ENCODE data around the gene WFDC9. TPM values are rescaled to one million over a fixed set of nuclear protein-coding genes. Genes with fewer than 3 reads are reported as not detected.
"Not testable (repeated sequence)": the region's sequence is repeated elsewhere in the genome, so short reads cannot be mapped to it uniquely, and the experiment has no call there.

WFDC9 gene
- not detected for total RNA-seq

DNA sequence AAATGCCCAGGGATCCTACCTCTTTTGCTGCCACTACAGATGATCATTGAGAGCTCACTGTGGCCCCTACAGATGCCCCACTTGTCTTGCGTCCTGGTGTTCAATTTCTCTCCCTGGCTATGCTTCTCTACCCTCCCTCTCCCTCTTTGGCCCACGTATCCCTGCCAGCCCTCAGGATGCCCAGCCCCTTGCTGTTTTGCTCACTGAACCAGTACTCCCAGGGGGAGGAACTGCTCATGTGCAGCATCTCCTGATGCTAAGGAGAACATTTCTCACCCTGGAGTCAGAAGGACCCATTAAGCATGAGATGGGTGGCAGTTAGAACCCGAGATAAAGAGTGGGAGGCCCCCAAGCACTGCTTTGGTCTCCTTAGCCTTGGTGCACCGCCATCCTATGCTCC is at the start of gene WFDC9:
TSS of gene WFDC9 (minus strand) at position 101 of the 400 bp plus-strand sequence. CDS start 21,103 bp downstream, outside the sequence.
- Histone ChIP-seq H3K9me3 (no peaks in the 10 kb centered on the region), H3K36me3 (no peaks in the 10 kb centered on the region), H3K4me3 (no peak within 1 kb of the TSS), H3K27ac (no peak within 1 kb of the TSS), H3K4me1 (no peaks in the 10 kb centered on the region), H3K27me3 (no peaks in the 10 kb centered on the region)
- intact Hi-C loops (cut with DNase I; ENCODE audit: low total_unique reads), result no loop called here
- no peak for DNase-seq
- TF ChIP-seq, protein P1, sequence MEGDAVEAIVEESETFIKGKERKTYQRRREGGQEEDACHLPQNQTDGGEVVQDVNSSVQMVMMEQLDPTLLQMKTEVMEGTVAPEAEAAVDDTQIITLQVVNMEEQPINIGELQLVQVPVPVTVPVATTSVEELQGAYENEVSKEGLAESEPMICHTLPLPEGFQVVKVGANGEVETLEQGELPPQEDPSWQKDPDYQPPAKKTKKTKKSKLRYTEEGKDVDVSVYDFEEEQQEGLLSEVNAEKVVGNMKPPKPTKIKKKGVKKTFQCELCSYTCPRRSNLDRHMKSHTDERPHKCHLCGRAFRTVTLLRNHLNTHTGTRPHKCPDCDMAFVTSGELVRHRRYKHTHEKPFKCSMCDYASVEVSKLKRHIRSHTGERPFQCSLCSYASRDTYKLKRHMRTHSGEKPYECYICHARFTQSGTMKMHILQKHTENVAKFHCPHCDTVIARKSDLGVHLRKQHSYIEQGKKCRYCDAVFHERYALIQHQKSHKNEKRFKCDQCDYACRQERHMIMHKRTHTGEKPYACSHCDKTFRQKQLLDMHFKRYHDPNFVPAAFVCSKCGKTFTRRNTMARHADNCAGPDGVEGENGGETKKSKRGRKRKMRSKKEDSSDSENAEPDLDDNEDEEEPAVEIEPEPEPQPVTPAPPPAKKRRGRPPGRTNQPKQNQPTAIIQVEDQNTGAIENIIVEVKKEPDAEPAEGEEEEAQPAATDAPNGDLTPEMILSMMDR (IDR thresholded peaks at IDR 0.05), result no peak
- no peak for TF ChIP-seq POLR2A (IDR thresholded peaks at IDR 0.05)

DNA sequence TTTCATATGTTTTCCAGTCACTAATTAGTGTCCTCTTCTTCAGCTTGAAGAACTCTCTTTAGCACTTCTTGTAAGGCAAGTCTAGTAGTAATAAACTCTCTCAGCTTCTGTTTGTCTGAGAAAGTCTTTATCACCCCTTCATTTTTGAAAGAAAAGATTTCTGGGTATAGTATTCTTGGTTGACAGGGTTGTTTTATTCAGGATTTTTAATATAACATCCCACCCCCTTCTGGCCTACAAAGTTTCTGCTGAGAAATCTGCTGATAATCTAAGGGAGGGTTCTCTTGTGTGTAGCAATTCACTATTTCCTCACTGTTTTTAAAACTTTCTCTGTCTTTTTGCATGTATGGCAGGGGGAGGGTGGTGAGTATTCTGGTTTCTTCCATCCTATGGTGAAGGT is 48.6 kb upstream of the WFDC9 start:
- TF ChIP-seq POLR2A (IDR thresholded peaks at IDR 0.05), result no peak

DNA sequence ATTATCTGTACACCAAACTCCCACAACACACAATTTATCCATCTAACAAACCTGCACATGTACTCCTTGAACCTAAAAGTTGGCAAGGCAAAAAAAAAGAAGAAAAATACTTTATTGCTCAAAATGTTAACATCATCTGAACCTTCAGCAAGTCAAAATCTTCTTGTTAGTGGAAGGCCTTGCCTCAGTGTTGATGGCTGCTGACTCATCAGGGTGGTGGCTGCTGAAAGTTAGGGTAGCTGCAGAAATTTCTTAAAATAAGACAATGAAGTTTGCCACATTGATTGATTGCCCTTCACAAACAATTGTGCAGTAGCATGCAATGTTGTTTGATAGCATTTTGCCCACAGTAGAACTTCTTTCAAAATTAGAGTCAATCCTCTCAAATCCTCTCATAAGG is 41.7 kb upstream of the WFDC9 start:
- DNase-seq, result no peak
- no peaks in the 10 kb centered on the region for H3K4me1 ChIP-seq
- no peaks in the 10 kb centered on the region for H3K36me3 ChIP-seq
- H3K4me3 ChIP-seq, result no peak overlapping the region
- H3K27ac ChIP-seq, result no peak overlapping the region
- no peaks in the 10 kb centered on the region for H3K9me3 ChIP-seq
- TF ChIP-seq POLR2A (IDR thresholded peaks at IDR 0.05), result no peak
- TF ChIP-seq, protein P1 (IDR thresholded peaks at IDR 0.05), result no peak
- no peaks in the 10 kb centered on the region for H3K27me3 ChIP-seq
- intact Hi-C loops (cut with DNase I; ENCODE audit: low total_unique reads), result no loop called here

More for the DNA sequence above, 48.6 kb upstream of the WFDC9 start:
- intact Hi-C loops (cut with DNase I; ENCODE audit: low total_unique reads), result no loop called here
- Histone ChIP-seq H3K4me3 (no peak overlapping the region), H3K9me3 (no peaks in the 10 kb centered on the region), H3K27ac (no peak overlapping the region), H3K27me3 (no peaks in the 10 kb centered on the region), H3K4me1 (no peaks in the 10 kb centered on the region), H3K36me3 (no peaks in the 10 kb centered on the region)
- no peak for DNase-seq

DNA sequence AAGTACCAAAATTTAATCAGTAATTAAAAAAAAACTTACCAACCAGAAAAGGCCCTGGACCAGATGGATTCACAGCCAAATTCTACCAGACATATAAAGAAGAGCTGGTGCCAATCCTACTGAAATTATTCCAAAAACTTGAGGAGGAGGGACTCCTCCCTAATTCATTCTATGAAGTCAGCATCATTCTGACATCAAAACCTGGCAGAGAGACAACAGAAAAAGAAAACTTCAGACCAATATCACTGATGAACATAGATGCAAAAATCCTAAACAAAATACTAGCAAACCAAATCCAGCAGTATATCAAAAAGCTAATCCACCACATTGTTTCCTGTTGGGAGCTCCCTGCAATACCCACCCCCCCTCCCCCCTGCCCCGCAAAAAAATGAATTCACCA is 39.1 kb upstream of the WFDC9 start, which contains the start of gene WFDC11:
TSS of gene WFDC11 (minus strand) at position 101 of the 400 bp plus-strand sequence. CDS start 19,639 bp downstream, outside the sequence.
- no peak for DNase-seq
- Histone ChIP-seq H3K9me3 (no peaks in the 10 kb centered on the region), H3K4me1 (no peaks in the 10 kb centered on the region), H3K27ac (no peak within 1 kb of the TSS), H3K36me3 (no peaks in the 10 kb centered on the region), H3K4me3 (no peak within 1 kb of the TSS), H3K27me3 (no peaks in the 10 kb centered on the region)
- intact Hi-C loops (cut with DNase I; ENCODE audit: low total_unique reads), result no loop called here
- TF ChIP-seq, protein P1 (IDR thresholded peaks at IDR 0.05), result no peak
- TF ChIP-seq POLR2A (IDR thresholded peaks at IDR 0.05), result no peak

DNA sequence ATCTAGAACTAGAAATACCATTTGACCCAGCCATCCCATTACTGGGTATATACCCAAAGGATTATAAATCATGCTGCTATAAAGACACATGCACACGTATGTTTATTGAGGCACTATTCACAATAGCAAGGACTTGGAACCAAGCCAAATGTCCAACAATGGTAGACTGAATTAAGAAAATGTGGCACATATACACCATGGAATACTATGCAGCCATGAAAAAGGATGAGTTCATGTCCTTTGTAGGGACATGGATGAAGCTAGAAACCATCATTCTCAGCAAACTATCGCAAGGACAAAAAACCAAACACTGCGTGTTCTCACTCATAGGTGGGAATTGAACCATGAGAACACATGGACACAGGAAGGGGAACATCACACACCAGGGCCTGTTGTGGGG is 26.0 kb upstream of the WFDC9 start:
- intact Hi-C loops (cut with DNase I; ENCODE audit: low total_unique reads); H3K27me3 ChIP-seq; H3K4me1 ChIP-seq; H3K9me3 ChIP-seq; H3K4me3 ChIP-seq; H3K36me3 ChIP-seq; H3K27ac ChIP-seq; DNase-seq: not testable (repeated sequence)

DNA sequence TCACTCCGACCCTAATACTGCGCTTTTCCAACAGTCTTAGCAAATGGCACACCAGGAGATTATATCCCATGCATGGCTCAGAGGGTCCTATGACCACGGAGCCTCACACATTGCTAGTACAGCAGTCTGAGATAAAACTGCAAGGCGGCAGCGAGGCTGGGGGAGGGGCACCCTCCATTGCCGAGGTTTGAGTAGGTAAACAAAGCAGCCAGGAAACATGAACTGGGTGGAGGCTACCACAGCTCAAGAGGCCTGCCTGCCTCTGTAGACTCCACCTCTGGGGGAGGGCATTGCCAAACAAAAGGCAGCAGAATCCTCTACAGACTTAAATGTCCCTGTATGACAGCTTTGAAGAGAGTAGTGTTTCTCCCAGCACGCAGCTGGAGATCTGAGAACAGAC is 20.6 kb upstream of the WFDC9 start:
- DNase-seq; intact Hi-C loops (cut with DNase I; ENCODE audit: low total_unique reads); H3K4me1 ChIP-seq; H3K36me3 ChIP-seq; H3K4me3 ChIP-seq; H3K27me3 ChIP-seq; H3K27ac ChIP-seq; H3K9me3 ChIP-seq: not testable (repeated sequence)

DNA sequence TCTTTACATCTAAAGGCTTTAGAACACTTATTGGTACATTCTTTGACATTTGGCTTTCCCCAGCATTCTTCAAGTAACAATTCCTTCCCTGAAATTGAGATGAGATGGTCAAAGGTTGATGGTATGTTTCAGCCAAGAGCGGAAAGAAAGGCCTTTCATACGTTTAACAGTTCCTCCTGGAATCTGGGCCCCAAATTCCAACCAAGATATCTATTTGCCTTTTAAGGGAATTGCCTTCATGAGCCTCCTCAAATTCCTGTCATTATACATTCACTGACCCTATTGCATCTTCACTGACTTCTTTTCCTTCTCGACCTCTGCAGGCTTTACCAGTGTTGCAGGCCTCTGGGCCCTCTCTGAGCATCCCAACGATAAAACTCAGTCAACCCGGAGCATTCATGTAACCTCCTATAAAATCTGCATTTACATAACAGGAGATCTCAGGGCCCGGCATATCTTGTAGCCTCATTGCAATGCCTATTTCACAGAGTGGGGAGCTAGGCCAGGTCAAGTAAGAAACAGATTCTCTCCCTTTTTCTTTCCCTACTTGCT is 18.3 kb upstream of the WFDC9 start:
- H3K9me3 ChIP-seq, result no peaks in the 10 kb centered on the region
- intact Hi-C loops (cut with DNase I; ENCODE audit: low total_unique reads), result no loop called here
- no peaks in the 10 kb centered on the region for H3K4me1 ChIP-seq
- no peak overlapping the region for H3K27ac ChIP-seq
- no peak for TF ChIP-seq POLR2A (IDR thresholded peaks at IDR 0.05)
- TF ChIP-seq, protein P1 (IDR thresholded peaks at IDR 0.05), result no peak
- no peaks in the 10 kb centered on the region for H3K36me3 ChIP-seq
- H3K27me3 ChIP-seq, result no peaks in the 10 kb centered on the region
- H3K4me3 ChIP-seq, result no peak overlapping the region
- DNase-seq, result no peak
